Posterior vena cava (tissue), 2 donors: ENCODE measurements around the gene CTPS1. TPM values are rescaled to one million over a fixed set of nuclear protein-coding genes. Genes with fewer than 3 reads are reported as not detected.

ENCODE experiments used
- DNase-seq: peaks from one replicate; pipeline ENCODE4 v3.0.0-alpha.2; 2020; ENCODE audit warnings: low spot score
- intact Hi-C, 2 donors: fragments of 100-400 bp; cut with DNase I; formaldehyde crosslinking; loops; one replicate each; pipeline versions ENCODE4 v1.14.1 to v1.14.2; 2022 to 2023
- total RNA-seq, 2 donors: library from RNA; stranded (reverse); fragmentation: NEBNext Ultra II Directional; extraction: Animal tissue kit (Norgen Biotek cat#: 25700); gene quantifications; one replicate each; pipeline ENCODE4 v1.2.1, GENCODE V29; 2021
- donor health status: DM: yes; HTN: yes; CAD: no.
- donor health status: DM: yes; HTN: yes; CAD: no.

Gene CTPS1
- total RNA-seq, 2 donors from 2014 or later, result 37.7 to 39.1 TPM

DNA sequence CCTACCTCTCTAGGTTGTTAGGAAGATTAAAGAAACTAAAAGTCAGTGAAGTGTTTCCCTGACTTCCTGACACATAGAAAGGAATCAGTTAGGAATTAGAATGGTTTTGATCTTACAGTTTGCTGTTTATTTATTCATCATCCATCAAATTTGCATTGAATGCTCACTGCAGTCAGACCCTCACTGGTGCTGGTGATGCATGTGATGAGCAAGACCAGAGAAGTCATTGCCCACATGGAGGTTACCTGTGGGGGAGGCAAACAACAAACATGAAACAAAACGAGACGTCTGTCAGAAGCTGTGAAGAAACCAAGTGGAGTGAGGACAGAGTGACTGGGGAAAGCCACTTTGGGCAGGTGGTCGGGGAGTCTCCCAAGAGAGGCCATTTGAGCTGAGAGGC lies 6.4 kb downstream of the CTPS1 start:
- intact Hi-C loops, result no loop called here
- no peak for DNase-seq

- DNase-seq, result no peak
- intact Hi-C loops, result no loop called here
Measured at GRCh38 chr1:40986328-40986783, 6.9 kb downstream of the CTPS1 start.

DNA sequence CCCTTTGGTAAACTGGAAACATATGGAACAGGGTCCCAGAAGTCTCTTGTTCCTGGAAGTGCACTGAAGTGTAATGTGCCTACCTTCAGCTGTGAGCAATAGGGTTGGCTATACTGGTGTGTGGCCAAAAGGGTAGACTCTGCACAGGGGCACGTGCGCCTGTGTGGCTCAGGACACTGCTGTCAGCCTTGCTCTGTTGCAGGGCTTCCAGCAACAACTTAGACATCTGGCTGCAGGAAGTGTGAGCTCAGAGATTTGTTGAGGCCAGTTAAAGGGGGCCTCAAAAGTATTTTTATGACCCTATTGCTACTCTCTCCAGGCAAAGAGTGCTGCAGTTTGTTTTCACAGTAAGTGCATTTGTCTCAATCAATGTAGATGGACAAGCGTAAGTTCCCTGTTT lies 7.5 kb downstream of the CTPS1 start:
- DNase-seq, result no peak
- intact Hi-C loops, result no loop called here

DNA sequence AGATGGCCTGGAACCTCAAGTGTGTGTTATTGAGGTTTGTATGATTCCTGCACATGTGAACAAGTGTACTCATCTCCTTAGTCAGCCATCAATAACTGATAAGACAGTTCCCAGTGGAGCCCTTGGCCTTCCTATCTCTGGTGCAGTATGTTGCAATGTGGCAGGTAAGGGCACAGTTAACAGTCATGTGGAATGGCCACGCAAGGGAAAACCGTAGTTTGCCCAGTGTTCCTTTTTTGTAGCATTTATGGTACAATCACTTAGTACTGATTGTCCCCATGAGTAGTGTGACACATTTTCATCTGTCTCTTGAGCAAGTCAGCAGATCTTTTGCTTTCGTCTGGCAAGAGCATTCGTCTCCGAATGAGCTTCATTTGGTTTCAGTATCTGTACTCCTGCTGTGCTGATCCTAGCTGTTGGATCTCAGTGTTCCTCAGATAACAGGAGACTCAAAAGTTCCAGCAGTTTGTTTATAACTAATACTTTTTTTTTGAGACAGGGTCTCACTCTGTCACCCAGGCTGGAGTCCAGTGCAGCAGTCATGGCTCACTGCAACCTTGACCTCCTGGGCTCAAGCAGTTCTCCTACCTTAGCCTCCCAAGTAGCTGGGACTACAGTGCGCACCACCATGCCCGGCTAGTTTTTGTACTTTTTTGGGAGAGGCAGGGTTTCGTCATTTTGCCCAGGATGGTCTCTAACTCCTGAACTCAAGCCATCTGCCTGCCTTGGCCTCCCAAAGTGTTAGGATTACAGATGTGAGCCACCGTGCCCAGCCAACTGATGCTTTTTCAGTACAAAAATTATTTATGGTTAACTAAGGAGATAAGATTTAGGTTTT lies 8.2 kb downstream of the CTPS1 start:
- peak; percentile 78 for DNase-seq

DNA sequence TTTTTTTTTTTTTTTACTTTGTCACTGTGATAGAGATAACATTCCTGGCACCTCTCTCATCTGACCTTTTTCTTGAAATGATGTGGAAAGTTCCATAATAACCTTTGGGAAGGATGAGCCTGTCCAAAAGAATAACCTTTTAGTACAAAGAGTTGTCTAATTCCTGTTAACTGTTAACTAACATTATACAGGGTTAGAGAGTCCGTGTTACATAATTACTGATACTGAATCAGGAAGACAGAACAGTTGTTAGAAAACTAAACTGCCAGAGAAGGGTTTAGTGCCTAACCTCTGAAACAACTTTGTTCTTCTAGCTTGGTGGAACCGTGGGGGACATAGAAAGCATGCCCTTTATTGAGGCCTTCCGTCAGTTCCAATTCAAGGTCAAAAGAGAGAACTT lies 8.8 kb downstream of the CTPS1 start:
- intact Hi-C loops, result no loop called here
- DNase-seq, result no peak

More for the DNA sequence above, 8.2 kb downstream of the CTPS1 start:
- intact Hi-C loops, result no loop called here

DNA sequence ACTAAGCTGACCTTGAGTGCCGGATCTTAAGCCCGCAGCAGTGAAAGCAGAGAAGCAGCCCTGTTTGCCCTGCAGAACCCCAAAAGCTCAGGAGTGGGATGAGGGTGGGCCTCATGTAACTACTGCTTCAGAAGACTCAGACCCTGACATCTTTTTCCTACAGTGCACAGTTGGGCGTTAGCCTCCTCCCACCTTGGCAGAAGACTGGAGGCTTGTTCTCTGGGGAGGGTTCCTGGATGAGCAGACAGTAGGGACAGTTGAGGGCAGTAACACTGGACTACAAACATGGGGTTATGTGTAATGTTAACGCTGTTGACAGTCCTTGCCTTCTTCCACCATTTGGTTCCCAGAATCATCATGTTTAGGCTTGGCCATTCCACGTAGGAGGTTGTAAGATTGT lies 9.6 kb downstream of the CTPS1 start:
- intact Hi-C loops, result no loop called here
- DNase-seq, result no peak

DNA sequence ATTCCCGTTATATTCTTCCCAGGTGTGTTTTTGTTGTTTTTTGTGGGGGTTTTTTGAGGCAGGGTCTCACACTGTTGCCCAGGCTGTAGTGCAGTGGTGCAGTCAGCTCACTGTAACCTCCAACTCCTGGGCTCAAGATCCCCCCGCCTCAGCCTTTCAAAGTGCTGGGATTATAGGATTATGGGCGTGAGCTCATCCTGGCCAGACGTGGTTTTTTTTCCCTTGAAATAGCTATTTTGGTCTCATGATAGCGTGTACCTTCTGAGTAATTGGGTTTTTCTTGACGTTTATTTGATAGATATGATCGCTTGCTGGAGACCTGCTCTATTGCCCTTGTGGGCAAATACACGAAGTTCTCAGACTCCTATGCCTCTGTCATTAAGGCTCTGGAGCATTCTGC lies 17.6 kb downstream of the CTPS1 start:
- intact Hi-C loops, result loop anchor here in 1 of 2 donors (1.0 kb wide), 1 partner anchor 14 kb away; no protein-coding TSS in a partner anchor

DNA sequence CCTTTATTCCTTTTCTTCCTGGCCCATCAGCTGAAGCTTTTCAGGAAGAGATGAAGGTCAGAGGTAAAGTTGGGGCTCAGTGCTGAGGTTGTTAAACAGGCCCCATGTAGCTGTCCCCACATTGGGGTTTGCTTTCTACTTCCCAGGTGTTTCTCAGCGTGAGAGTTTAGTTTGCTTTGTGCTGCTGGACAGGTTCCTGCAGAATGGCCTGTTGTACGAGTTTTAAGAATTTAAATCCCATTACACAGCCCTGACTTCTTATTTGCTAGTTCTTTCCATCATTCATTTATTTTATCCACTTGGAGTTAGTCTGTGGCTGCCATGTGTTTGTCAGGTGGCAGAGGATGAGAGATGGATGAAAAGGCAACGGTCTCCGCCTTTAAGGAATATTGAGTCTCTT lies 19.2 kb downstream of the CTPS1 start:
- no peak for DNase-seq
- intact Hi-C loops, result no loop called here

More for the DNA sequence above, 17.6 kb downstream of the CTPS1 start:
- DNase-seq, result no peak

GRCh38 chr1:41003127-41003639 lies 23.7 kb downstream of the CTPS1 start:
- intact Hi-C loops, result no loop called here

GRCh38 chr1:41003640-41004220 lies 24.2 kb downstream of the CTPS1 start:
- intact Hi-C loops, result no loop called here
- DNase-seq, result peak; percentile 97

More at GRCh38 chr1:41003127-41003639, 23.7 kb downstream of the CTPS1 start:
- DNase-seq, result no peak

GRCh38 chr1:41005876-41006275 lies 26.4 kb downstream of the CTPS1 start:
- intact Hi-C loops, result no loop called here
- no peak for DNase-seq

GRCh38 chr1:41006942-41007865 lies 27.7 kb downstream of the CTPS1 start:
- DNase-seq, result no peak
- intact Hi-C loops, result no loop called here

GRCh38 chr1:41009466-41009865 lies 30.0 kb downstream of the CTPS1 start:
- DNase-seq, result no peak
- intact Hi-C loops, result no loop called here

DNA sequence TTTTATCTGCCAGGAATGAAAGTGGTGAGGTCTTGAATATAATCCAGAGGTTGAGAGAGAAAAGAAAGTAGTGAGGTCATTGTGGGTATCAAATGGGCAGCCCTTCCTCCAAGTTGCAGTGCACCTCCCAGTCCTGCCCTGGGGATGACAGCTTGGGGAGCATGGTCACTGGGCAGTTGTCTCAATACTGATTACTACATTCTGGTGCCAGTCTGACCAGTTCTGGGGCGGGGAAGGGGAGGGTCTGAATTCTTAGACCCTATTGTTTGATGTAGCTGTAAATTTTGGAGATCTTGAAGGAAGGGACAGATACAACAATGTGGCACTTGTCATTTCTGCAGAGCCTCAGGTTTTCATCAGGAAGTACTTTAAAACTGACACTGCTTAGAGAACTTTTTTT lies 30.8 kb downstream of the CTPS1 start:
- intact Hi-C loops, result no loop called here
- DNase-seq, result no peak

DNA sequence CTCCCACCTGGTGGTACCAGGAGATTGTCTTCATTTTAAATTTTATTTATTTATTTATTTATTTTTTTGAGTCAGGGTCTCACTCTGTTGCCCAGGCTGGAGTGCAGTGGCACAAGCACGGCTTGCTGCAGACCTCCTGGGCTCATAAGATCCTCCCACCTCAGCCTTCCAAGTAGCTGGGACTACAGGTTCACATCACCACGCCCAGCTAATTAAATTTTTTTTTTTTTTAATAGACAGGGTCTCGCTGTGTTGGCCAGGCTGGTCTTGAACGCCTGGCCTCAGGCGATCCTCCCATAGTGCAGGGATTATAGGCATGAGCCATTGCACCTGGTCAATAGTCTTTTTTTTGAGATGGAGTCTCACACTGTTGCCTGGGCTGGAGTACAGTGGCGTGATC lies 33.5 kb downstream of the CTPS1 start:
- intact Hi-C loops, result no loop called here
- DNase-seq, result no peak

GRCh38 chr1:41013796-41014195 lies 34.3 kb downstream of the CTPS1 start:
- intact Hi-C loops, result no loop called here
- no peak for DNase-seq

GRCh38 chr1:41014871-41015270 lies 35.4 kb downstream of the CTPS1 start:
- no peak for DNase-seq
- intact Hi-C loops, result no loop called here

GRCh38 chr1:41015281-41015896 lies 35.9 kb downstream of the CTPS1 start:
- intact Hi-C loops, result no loop called here
- no peak for DNase-seq

- no peak for DNase-seq
- intact Hi-C loops, result no loop called here
Measured at GRCh38 chr1:41015897-41016470, 36.5 kb downstream of the CTPS1 start.
